GM21447 (cell line): ENCODE data around the gene SERINC1.

Source experiments
- ATAC-seq: cut with Tn5 transposase; IDR thresholded peaks from one replicate; pipeline ENCODE4 v1.9.1; 2021; ENCODE audit not compliant: unreplicated experiment

Gene SERINC1

GRCh38 chr6:122438975-122439374 lies 32.6 kb downstream of the SERINC1 start:
- ATAC-seq = no peak

GRCh38 chr6:122432816-122433215 lies 38.8 kb downstream of the SERINC1 start:
- ATAC-seq = no peak

GRCh38 chr6:122431780-122432179 lies 39.8 kb downstream of the SERINC1 start:
- ATAC-seq = no peak

GRCh38 chr6:122429323-122429722 lies 42.3 kb downstream of the SERINC1 start:
- ATAC-seq = no peak

GRCh38 chr6:122428781-122429180 lies 42.8 kb downstream of the SERINC1 start:
- ATAC-seq = no peak

- ATAC-seq = no peak
Measured at GRCh38 chr6:122426597-122426996, 45.0 kb downstream of the SERINC1 start.

GRCh38 chr6:122423734-122424133 lies 47.9 kb downstream of the SERINC1 start:
- no peak for ATAC-seq

- ATAC-seq = peak; percentile 82
Measured at GRCh38 chr6:122422614-122423267, 48.9 kb downstream of the SERINC1 start.

GRCh38 chr6:122422003-122422402 lies 49.6 kb downstream of the SERINC1 start:
- no peak for ATAC-seq

- no peak for ATAC-seq
Measured at GRCh38 chr6:122416825-122417224, 54.8 kb downstream of the SERINC1 start.

- ATAC-seq = no peak
Measured at GRCh38 chr6:122412001-122412400, 59.6 kb downstream of the SERINC1 start.

- no peak for ATAC-seq
Measured at GRCh38 chr6:122408702-122409458, 62.7 kb downstream of the SERINC1 start.

- no peak for ATAC-seq
Measured at GRCh38 chr6:122408240-122408639, 63.4 kb downstream of the SERINC1 start.

- no peak for ATAC-seq
Measured at GRCh38 chr6:122407712-122408111, 63.9 kb downstream of the SERINC1 start.

GRCh38 chr6:122406187-122406586 lies 65.4 kb downstream of the SERINC1 start:
- no peak for ATAC-seq

GRCh38 chr6:122405417-122405816 lies 66.2 kb downstream of the SERINC1 start:
- no peak for ATAC-seq

GRCh38 chr6:122404444-122404843 lies 67.2 kb downstream of the SERINC1 start:
- no peak for ATAC-seq

GRCh38 chr6:122401104-122401503 lies 70.5 kb downstream of the SERINC1 start:
- no peak for ATAC-seq

- no peak for ATAC-seq
Measured at GRCh38 chr6:122400462-122401089, 71.0 kb downstream of the SERINC1 start.

- ATAC-seq = peak; percentile 20
Measured at GRCh38 chr6:122400121-122400450, 71.5 kb downstream of the SERINC1 start.

- ATAC-seq = peak; percentile 98
Measured at GRCh38 chr6:122399348-122400120, 72.1 kb downstream of the SERINC1 start, which contains the start of gene HSF2. Gene HSF2, plus strand, starts transcription at chr6:122399652. Its CDS starts 86 bp downstream, at chr6:122399738.

- ATAC-seq = no peak
Measured at GRCh38 chr6:122399055-122399347, 72.6 kb downstream of the SERINC1 start.
